ENCODE measurements around the gene EXOC3. TPM values are rescaled to one million over a fixed set of nuclear protein-coding genes. Genes with fewer than 3 reads are reported as not detected.

The EXOC3 gene
- total RNA-seq, 1 donor from 2014 or later, result 42.4 TPM

DNA sequence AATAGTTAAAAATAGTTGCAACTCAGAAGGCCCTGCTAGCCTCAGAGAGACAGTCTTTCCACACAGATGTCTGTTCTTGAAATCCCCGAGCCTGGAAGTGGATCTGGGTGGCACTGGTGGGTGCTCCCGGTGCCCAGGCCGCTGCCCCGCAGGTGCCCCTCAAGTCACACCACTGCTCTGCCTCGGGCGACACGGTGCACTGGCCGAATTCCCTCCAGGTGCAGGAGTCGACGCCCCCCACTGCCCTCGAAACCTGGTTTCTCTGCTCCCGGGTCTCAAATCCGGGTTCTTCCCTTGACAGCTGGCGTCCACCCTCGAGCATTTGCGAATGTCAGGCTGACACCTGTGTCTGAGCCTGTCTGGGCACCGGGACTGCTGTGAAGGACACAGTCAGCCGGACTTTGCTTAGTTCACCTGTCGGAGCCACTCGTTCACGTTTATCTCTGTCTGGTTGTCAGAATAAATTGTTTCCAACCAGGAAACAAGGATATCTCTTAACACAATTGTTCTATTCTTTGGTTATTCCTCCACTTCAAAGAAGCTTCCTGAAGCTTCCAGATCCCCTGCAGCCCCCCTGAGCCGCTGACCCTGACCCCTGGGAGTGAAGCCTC is 54.2 kb downstream of the EXOC3 start:
- TF ChIP-seq, protein P1, sequence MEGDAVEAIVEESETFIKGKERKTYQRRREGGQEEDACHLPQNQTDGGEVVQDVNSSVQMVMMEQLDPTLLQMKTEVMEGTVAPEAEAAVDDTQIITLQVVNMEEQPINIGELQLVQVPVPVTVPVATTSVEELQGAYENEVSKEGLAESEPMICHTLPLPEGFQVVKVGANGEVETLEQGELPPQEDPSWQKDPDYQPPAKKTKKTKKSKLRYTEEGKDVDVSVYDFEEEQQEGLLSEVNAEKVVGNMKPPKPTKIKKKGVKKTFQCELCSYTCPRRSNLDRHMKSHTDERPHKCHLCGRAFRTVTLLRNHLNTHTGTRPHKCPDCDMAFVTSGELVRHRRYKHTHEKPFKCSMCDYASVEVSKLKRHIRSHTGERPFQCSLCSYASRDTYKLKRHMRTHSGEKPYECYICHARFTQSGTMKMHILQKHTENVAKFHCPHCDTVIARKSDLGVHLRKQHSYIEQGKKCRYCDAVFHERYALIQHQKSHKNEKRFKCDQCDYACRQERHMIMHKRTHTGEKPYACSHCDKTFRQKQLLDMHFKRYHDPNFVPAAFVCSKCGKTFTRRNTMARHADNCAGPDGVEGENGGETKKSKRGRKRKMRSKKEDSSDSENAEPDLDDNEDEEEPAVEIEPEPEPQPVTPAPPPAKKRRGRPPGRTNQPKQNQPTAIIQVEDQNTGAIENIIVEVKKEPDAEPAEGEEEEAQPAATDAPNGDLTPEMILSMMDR (IDR thresholded peaks at IDR 0.05; ENCODE audit: insufficient read depth, low read length, severe bottlenecking), result no peak
- Histone ChIP-seq H3K4me3 (ENCODE audit: low read depth, low read length) (no peak overlapping the region), H3K27me3 (ENCODE audit: control insufficient read depth, insufficient read depth, low read length) (no peaks in the 10 kb centered on the region), H3K36me3 (ENCODE audit: control insufficient read depth, insufficient read depth, low read length) (no peaks in the 10 kb centered on the region)
- FAIRE-seq (no peak), DNase-seq (ENCODE audit: low read depth) (no peak)

DNA sequence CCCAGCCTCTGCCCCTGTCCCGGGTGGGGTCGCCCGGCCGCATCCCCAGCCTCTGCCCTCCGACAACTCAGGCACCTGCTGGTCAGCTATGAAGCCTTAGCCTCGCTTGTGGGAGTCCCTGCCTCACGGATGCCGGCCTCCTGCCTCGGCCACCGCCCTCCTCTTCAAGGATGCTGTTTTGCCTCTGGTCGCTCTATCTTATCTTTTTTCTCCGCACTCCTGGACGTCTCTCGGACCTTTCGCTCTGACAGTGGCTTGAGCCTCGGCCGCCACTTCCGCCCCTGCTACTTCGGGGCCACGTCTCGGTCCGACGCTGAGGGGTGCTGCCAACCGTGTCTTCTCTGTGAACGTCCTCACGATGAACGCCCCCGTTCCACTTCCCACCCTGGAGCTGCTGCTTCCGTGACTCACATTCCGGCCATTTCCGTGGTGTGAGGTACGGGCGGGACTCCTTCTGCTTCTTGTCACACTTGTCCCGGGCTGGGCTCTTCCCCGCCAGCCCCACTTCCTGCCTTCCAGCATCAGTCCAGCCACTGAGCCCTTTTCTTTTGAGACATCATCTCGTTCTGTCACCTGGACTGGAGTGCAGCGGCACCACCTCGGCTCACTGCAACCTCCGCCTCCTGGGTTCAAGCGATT is 55.0 kb downstream of the EXOC3 start:
- DNase-seq (ENCODE audit: low read depth) (no peak), FAIRE-seq (no peak)
- Histone ChIP-seq H3K4me3 (ENCODE audit: low read depth, low read length) (no peak overlapping the region), H3K36me3 (ENCODE audit: control insufficient read depth, insufficient read depth, low read length) (no peaks in the 10 kb centered on the region), H3K27me3 (ENCODE audit: control insufficient read depth, insufficient read depth, low read length) (no peaks in the 10 kb centered on the region)
- TF ChIP-seq, protein P1 (IDR thresholded peaks at IDR 0.05; ENCODE audit: insufficient read depth, low read length, severe bottlenecking), result no peak

DNA sequence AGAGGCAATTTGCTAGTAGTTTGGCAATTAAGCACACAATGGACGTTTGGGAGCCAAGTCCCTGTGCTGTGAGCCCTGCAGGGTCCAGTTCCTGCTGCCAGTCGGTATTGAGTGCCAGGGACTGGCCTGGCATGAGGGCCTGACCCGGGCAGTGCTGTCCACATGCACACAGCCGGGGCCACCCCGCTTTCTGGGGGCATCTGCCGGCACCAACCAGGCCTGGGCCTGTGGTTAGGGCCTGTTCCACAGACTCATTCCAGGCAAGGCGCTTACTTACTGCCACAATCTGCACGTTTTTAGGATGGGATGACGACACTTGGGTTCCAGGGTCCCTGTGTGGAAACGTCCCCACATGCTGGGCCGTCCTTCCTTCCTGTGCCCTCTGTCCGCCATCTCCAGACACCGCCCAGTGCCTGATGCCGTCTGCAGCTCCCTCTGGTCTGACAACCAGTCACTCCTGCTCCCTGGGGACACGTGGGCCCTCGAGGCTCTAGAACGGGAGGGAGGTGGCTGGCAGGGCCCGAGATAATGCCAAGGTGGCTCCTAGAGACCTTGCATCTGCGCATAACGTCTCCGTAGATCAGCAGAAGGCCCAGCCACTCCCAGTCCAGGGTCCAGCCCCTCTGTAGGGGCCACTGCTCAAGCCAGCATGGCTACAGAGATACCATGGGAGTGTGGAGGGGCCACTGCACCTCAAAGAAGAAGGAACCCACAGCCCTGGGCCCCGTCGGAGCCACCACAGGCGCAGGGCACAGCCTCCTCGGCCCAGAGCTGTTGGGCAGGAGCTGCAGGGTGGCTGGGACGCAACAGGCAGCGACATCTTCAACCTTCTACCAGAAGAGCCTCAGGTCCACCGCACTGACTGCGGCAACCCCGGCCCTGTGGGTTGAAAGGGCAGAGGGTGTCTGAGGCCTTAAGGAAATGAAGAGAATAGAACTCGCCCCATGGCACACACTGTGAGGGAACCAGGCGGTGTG is 56.5 kb downstream of the EXOC3 start:
- DNase-seq (ENCODE audit: low read depth) (no peak), FAIRE-seq (no peak)
- H3K4me3 ChIP-seq (ENCODE audit: low read depth, low read length), result no peak overlapping the region
- no peaks in the 10 kb centered on the region for H3K27me3 ChIP-seq (ENCODE audit: control insufficient read depth, insufficient read depth, low read length)
- H3K36me3 ChIP-seq (ENCODE audit: control insufficient read depth, insufficient read depth, low read length), result no peaks in the 10 kb centered on the region
- TF ChIP-seq, protein P1 (IDR thresholded peaks at IDR 0.05; ENCODE audit: insufficient read depth, low read length, severe bottlenecking), result no peak

DNA sequence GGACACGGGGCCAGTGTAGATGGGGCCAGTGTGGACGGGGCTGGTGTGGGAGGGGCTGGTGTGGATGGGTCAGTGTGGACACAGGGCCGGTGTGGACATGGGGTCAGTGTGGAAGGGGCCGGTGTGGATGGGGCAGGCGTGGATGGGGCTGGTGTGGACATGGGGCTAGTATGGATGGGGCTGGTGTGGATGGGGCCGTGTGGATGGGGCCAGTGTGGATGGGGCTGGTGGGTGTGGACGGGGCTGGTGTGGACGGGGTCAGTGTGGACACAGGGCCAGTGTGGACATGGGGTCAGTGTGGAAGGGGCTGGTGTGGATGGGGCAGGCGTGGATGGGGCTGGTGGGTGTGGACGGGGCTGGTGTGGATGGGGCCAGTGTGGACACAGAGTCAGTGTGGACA is 57.5 kb downstream of the EXOC3 start:
- no peak overlapping the region for H3K4me3 ChIP-seq (ENCODE audit: low read depth, low read length)
- no peaks in the 10 kb centered on the region for H3K27me3 ChIP-seq (ENCODE audit: control insufficient read depth, insufficient read depth, low read length)
- no peaks in the 10 kb centered on the region for H3K36me3 ChIP-seq (ENCODE audit: control insufficient read depth, insufficient read depth, low read length)
- DNase-seq (ENCODE audit: low read depth) (no peak), FAIRE-seq (no peak)
- TF ChIP-seq, protein P1 (IDR thresholded peaks at IDR 0.05; ENCODE audit: insufficient read depth, low read length, severe bottlenecking), result no peak

DNA sequence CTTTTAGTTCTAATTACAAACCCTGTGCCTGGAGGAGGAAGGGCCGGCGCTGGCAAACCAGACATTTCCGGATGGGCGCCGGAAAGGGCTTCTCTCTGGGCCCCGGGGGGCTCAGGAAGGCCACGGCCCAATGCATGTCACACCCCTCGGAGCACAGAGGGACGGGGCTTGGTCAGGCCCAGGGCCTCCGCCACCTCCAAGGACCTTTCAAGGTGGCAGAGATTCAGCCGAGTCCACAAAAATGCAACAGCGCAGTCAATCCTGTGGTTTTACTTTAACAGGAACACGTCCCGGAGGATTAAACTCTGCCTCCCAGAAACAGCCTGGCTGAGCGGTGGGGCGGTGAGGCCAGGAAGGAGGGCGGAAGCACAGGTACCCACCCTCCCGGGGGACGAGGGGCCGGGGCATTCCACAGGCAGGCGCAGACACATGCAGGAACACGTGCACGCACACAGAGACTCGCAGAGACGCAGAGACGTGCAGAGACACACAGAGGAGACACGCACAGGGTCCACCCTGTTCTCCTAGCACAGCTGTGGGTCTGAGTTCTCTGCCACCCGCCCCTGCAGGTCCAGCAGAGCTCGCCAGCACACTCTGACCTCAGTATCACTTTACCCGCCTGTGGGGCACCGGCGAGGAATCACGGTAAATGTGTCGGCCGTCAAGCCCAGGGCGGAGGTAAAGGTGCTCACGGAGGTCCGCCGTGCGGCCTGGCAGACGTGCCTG is 58.3 kb downstream of the EXOC3 start:
- TF ChIP-seq, protein P1 (IDR thresholded peaks at IDR 0.05; ENCODE audit: insufficient read depth, low read length, severe bottlenecking), result no peak
- no peak for DNase-seq (ENCODE audit: low read depth)
- no peak for FAIRE-seq
- no peak overlapping the region for H3K4me3 ChIP-seq (ENCODE audit: low read depth, low read length)
- no peaks in the 10 kb centered on the region for H3K36me3 ChIP-seq (ENCODE audit: control insufficient read depth, insufficient read depth, low read length)
- H3K27me3 ChIP-seq (ENCODE audit: control insufficient read depth, insufficient read depth, low read length), result peaks cover 2% of the 10 kb centered on the region

All from bronchial epithelial cell (primary cell).